CD4-positive, alpha-beta T cell treated with Interleukin-4 for 4 hours (primary cell): ENCODE results near the gene TRPV5.

ENCODE experiments used
- DNase-seq: peaks from one replicate; pipeline ENCODE4 v3.0.0-alpha.2; 2020

TRPV5 gene

DNA sequence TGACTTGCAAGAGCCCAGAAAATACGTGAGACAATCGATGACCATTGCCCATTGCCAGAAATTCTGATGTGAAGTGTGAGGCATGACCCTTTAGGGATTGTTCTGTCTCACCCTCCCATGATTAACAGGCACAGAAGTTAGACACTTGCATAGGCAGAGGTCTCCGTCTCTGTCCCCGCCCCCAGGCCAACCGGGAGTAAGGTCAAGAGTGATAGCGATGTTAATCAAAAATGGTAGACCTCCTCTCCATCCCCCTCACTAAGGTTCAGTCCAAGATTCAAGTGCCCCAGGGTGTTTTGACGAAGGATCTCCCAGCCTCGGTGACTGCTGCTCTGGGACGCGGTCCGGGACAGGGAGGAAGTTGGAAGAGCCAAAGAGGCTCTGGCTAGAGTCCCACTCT lies 25.3 kb downstream of the TRPV5 start:
- DNase-seq = no peak

DNA sequence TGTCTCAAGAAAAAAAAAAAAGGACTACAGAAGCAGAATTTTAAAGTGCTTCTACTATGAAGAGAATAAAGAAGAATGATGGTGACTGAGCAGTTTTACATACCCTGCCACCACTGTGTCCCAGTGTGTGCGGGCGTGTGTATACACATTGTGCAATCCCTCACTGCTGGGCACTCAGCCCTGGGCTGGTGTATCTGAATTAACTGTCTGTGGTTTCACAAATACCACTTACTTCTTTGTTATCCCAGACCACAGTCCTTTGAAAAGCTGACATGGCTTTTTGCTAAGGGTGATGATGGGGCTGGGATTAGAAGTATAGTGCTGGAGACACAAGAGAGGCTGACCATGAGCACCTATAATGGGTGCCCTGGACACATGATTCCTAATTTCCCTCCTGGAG lies 26.9 kb downstream of the TRPV5 start:
- no peak for DNase-seq

DNA sequence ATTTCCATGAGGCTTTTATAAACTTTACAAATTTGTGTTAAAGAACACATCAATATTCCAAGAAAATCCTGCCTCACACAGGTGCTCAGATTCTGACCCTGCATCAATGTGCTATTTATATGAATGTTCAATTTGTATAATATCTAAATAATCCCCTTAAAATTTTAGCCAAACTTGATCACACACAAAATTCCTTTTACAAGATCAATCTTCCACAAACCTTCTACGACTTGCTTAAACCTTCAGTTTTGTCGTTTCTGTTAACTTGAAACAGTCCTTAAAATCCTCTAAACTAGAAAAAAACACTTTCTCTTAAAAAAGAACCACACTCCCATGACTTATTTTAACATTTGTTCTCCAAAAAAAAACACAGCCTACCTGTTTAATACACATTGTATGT lies 27.8 kb downstream of the TRPV5 start:
- DNase-seq = no peak

DNA sequence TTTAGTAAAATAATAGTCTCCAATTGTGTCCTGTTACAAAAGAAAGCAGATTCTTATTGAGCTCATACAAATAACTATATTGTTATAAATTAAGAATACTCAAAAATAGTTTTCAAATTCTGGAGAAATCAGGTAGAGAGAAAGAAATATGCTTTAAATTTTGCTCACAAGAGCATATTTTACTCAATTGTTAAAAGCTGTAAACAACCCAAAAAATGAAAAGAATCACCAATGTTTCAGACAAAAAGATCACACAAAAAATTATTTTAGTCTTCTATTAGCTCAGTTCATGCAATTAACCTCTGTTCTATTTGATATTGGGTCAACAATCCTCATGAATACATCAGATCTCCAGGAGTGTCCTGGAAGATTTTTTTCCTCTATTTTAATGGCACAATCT lies 29.4 kb downstream of the TRPV5 start:
- DNase-seq = no peak

- no peak for DNase-seq
Observed at GRCh38 chr7:142901426-142902259, 31.9 kb downstream of the TRPV5 start.

DNA sequence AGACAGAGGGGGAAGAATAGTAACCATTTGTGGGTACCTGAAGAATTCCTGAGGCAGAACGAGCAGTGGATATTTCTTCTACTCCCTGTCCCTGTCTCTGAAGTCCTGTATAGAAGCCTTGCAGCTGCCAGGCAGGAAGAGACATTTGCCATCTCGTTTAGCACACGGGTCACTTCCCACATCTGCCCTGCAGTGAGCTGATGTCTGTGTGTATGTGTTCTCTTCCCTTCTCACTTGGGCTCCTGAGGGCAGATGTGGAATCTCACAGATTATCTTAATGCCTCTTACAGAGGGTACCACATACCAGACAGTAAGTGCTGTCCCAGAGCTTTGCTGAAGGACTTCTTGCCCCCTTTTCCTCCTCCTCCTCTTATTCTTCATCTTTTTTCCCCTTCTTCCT lies 33.9 kb downstream of the TRPV5 start:
- no peak for DNase-seq

DNA sequence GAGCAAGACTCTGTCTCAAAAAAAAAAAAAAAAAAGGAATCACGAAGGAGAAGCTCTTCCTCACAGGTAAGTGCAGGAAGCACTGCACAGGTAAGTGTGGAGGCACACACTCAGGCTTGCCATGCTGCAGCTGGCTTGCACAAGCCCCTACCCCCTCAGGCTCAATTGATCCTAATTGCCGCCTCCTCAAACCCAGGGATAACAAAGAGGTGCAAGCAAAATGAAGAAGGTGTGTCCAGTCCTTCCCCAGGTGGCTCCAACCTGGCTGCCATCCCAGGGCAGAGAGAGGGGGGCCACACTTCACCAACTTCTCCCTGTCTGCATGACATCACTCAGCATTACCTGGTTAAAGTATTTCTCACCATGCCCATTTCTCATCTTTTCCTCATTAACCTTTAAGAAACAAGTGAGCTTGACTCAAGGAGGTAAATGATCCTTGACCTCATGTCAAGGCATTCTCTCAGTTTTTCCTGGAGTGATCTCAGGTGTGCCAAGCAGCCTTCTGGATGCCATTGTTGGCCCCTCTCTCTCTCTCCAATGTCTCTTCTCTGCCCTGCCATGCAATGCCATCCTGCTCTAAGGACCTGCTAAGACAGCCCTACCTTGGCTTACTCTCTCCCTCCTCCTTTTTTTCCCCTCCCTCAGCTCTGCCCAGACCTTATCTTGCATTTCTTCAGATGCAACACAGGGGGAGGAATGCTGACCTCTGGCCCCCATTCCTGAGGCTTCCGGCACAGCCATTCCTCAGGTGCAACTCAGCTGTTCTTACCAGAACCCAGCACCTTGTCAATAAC lies 35.0 kb downstream of the TRPV5 start:
- no peak for DNase-seq

DNA sequence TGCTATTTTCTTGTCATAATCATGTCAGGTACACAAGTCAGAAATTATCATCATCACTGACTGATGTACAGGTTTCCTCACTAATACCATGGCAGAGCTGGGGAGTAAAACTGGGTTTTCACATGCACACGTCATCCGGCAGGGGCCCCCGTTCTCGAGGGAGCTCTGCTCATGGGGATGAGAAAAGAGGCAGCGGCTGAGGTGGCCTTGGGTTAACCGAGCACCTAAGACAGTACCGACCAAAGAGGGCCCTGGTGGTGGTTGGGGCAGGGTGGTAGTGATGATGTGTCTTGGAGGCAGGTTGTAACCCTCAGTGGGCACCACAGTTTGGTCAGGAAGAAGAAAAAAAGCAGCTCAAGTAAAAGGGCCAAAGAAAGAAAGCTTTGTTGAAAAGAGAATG lies 35.9 kb downstream of the TRPV5 start:
- no peak for DNase-seq

DNA sequence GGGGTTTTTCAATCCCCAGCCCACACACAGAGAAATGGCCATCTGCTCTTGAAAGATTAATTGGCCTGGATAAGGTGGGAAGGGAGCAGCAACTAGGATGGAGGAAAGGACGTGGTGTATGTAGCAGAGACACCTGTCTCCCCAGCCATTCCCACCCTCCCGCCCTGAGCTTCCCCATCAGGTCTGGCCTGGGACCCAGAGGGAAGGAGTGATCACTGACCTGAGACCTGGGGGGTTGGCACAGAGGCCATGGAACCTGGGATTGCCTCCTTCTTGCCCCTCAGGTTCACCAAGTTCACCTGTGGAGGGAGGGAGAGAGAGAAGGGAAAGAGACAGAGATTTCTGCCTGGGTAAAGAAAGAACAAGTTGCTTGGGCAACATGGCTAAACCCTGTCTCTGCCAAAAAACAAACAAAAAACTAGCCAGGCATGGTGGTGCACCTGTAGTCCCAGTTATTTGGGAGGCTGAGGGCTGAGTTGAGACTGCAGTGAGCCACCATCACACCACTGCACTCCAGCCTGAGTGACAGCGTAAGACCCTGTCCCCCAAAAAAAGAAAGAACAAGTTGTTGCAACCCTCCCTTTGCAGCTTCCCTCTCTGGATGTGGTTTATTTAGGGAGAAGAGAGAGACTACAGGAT lies 36.7 kb downstream of the TRPV5 start:
- no peak for DNase-seq

DNA sequence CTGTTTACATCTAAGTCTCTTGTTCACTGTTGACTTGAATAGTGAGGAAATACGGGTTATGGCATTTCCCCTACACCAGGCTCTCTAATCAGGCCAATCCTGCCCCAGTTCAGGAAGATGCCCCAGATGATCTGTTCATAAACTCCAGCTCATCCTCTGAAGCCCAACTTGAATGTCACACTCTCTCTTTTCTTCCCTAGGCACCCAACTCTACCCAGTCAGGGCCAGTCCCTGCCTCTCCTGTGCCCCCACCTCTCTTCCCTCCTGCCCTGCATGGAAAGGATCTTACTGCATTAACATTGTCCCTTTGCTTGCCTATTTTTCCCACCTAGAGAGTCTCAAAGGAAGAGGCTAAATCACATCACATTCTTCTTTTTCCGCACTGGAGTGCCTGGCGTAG lies 37.4 kb downstream of the TRPV5 start:
- no peak for DNase-seq

GRCh38 chr7:142894985-142895593 lies 38.5 kb downstream of the TRPV5 start:
- no peak for DNase-seq

DNA sequence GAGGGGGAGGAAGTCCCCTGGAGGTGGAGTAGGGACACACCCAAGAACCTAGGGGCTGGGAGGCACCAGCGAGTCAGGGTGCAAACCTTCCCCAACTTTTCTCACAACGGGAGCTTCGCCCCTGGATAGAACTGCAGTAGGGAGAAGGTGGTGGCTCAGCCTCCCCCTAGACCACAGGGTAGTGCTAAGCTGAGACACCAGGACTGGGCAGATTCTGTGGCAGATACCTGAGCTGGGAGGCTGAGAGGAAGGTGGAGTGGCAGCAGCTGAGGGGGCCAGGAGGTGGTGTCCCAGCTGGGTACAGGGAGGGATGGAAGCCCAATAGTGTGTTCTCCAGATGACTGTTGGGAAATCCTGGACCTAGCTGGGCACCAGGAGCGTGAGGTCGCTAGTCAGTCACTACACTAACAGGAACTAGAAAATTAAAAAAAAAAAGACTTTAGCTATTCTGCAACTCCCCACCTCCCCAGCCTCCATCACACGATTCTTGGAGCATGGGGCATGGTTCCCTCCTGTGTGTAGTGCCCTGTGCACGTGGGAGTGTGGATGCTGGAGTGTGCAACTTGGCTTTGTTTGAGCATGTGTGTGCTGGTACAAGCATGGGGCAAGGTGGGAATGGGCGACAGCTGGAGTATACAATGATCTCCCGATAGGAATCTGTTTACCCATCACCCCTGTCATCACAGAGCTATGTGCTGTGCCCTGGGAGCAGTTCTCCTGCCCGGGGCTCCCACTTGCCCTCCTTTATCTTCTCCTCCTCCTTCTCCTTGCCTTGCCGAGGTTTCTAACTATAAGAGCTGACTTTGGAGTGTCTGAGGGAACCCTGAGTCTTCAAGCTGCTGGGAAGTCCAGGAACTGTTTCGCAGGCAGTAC lies 39.2 kb downstream of the TRPV5 start:
- no peak for DNase-seq

- DNase-seq = no peak
Observed at GRCh38 chr7:142892951-142893350, 40.6 kb downstream of the TRPV5 start.

DNA sequence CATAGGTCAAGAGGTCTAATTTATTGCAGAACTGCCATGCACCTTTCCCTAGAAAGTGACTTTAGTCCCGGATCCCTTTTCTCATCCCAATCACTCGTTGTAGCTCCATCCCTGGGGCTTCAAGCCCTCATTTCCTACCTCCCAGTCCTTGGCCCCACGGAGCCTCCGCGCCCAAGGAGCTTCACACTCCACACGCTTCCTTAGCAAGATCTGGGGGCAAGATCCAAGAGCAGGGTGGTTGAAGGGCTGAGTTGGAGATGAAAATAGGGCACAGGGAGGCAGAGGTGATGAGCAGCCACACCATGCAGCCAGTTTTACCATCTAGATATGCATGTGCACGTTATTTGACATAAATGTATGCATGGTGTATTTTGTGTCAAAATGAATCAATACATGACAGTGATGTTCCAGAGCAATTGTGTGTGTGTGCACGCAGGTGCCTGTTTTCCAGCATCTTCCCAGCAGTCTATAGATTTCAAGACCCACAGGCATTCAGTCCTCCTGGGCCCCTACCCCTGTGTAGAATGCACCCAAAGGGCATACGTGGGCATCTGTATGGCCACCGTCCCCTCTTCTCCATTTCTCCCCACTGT lies 42.0 kb downstream of the TRPV5 start:
- DNase-seq = no peak

DNA sequence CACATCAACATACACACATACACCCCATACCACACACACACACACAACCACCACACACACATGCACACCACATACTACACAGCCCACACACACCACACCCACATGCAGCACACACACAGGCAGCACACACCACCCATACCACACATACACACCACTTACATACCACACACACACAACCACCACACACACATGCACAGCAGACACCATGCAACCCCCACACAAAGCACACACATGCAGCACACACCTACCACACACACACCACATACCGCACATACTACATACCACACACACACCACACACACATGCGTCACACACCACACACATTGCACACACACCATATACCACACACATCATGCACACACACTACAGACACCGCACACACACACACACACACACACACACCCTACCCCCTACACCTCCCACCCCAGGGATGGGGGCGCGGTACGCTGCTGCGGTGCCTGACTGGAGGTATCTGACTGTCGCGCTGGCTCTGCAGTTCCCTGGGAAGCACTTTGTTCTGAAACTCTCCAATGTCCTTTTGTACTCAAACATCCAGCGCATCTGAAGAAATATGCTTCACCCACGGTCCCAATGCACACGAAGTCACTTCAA lies 42.6 kb downstream of the TRPV5 start:
- DNase-seq = no peak

GRCh38 chr7:142889816-142890215 lies 43.7 kb downstream of the TRPV5 start:
- no peak for DNase-seq

DNA sequence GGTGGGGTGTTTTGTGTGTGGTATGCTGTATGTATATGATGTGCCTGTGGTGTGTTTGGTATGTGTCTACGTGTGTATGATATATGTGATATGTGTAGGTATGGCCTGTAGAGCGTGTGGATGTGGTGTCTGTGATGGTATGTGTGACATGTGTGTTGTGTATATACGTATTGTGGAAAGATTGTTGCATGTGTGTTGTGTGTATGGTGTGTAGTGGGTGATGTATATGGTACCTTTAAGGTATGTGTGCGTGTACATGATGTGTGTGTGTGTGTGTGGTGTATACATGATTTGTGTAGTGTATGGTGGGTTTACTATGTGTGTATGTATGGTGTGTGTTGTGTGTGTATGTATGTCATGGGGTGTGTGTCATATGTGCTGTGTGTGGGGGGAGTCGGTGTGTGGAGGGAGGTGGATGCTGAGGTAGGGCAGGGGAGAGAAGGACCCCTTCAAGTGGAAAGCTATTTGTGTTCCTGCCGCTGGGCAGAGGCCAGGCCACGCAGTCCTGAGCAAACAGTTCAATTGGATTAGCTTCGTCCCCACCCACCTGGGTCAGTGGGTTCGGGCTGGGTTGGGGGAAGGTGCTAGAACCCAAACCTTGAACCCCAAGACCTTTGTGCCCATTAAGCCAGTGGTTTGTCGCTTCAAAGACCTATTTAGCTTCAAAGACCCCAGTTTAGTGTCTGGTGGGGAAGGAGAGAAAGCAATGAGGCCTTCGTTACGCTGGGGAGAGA lies 46.1 kb downstream of the TRPV5 start:
- DNase-seq = no peak

GRCh38 chr7:142886866-142887265 lies 46.7 kb downstream of the TRPV5 start:
- DNase-seq = no peak

DNA sequence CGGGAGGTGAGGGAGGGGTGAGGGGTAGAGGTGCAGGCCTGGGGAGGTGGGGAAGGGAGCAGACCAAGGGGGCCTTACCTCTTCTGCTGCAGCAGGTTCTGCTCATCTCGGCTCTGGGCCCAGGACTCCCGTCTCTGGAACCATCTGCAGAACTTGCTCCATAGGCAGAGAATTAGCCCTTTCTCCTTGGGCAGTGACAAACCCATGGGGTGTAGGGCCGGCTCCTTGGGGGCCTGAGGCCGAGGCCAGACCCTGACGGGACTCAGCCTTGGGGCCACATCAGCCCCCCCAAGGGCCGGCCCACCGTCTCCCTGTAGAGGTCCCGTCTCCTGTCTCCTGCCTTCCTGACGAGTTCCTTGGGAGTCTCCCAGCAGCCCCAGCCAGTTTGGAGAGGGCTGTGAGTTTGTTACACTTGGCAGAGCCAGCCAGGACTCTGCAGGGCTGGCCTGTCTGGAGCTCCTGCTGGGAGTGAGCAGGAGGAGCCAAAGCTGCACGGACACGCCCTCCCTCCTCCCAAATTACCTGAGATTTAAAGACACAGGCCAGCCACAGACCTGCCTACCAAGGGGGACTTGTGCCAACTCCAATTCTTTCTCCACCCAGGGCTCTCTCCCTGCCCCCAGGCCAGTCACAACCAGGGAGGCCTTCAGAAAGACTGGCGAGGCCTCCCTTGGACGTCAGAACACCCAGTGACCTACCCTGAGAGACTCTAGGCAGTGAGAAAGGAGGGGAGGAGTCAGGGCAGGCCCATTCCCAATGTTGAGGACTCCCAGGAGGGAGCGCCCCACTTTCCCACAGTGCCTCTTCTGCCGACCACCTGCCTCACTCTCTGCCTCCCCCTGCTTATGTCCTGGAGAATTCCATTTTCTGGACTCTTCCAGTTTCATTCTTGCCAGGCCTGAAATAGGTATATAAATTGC lies 48.0 kb downstream of the TRPV5 start, which contains the start of gene TRPV6:
Gene TRPV6, minus strand, starts transcription at position 435 of the 920 bp plus-strand sequence.
- DNase-seq = no peak

DNA sequence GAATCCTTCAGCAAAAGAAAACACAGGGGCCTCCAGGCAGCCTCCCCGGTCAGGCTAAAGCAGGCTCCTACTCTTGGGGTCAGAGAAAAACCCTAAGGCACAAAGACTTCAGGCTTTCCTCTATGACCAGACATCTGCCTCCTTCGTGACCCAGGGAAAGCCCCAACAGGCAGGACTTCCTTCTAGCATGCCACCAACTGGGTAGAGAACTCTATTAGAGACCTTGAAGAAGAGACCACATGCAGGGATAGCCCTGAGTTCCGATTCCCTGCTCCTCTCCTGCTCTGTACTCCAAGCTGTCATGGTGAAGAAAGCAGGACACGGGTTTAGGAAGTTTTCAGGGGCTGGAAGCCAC lies 49.3 kb downstream of the TRPV5 start:
- DNase-seq = no peak
